Measurements from ENCODE around the gene PER1. TPM values are rescaled to one million over a fixed set of nuclear protein-coding genes. Genes with fewer than 3 reads are reported as not detected.

Gene PER1
- total RNA-seq, 2 experiments from 2014 or later, result 15.4 to 48.0 TPM

GRCh38 chr17:8137645-8138373 is 14.4 kb downstream of the PER1 start:
- Histone ChIP-seq H3K4me1 (ENCODE audit: insufficient read depth, low read length, poor library complexity, severe bottlenecking) (peaks cover 18% of the 10 kb centered on the region), H3K4me2 (ENCODE audit: low read length) (peak overlapping the region; percentile 89), H4K20me1 (ENCODE audit: insufficient read depth, low read length) (no peaks in the 10 kb centered on the region), H3K27ac (ENCODE audit: low read depth, low read length, poor library complexity, severe bottlenecking) (peak overlapping the region; percentile 74), H2AFZ (ENCODE audit: low read length) (peak overlapping the region; percentile 66), H3K9me2 (ENCODE audit: insufficient read depth, low read length) (no peaks in the 10 kb centered on the region), H3K9me3 (ENCODE audit: low read length) (no peaks in the 10 kb centered on the region), H3K4me3 (ENCODE audit: low read depth, low read length, poor library complexity, severe bottlenecking) (peak overlapping the region; percentile 70), H3K79me2 (ENCODE audit: insufficient read depth, low read depth, low read length) (no peaks in the 10 kb centered on the region), H3K36me3 (ENCODE audit: insufficient read depth, low read length) (peaks cover 22% of the 10 kb centered on the region; the same call in 1 of the 2 replicates)
- TF ChIP-seq CTCF (conservative IDR thresholded peaks at IDR 0.05; ENCODE audit: low read length) (no peak), EZH2phosphoT487 (IDR thresholded peaks at IDR 0.05; ENCODE audit: borderline replicate concordance, low read depth, low read length) (no peak)
- ChIA-PET CTCF (ENCODE audit: unreplicated experiment) (interaction anchor here (0.6 to 1.5 kb wide), 4 partner anchors 11 to 26 kb away, joined by 3 read pairs; no protein-coding TSS in a partner anchor), POLR2A (interaction anchor here (0.6 to 2.3 kb wide), 5 partner anchors 11 to 720 kb away, joined by 3 to 7 read pairs (median 3); partner anchors contain the start of gene PER1)
- no TSS peak for BruUV-seq (replicated peaks)
- DNase-seq (ENCODE audit: low spot score), result no peak
- intact Hi-C loops (cut with micrococcal nuclease; ENCODE audit: unreplicated experiment), result loop anchor here (1.0 to 5.0 kb wide), 2 partner anchors 18 to 164 kb away; no protein-coding TSS in a partner anchor

- Histone ChIP-seq H3K9me2 (ENCODE audit: insufficient read depth, low read length) (no peaks in the 10 kb centered on the region), H4K20me1 (ENCODE audit: insufficient read depth, low read length) (no peaks in the 10 kb centered on the region), H3K36me3 (ENCODE audit: insufficient read depth, low read length) (no peaks in the 10 kb centered on the region), H2AFZ (ENCODE audit: low read length) (no peak overlapping the region), H3K4me1 (ENCODE audit: insufficient read depth, low read length, poor library complexity, severe bottlenecking) (peaks cover 13% of the 10 kb centered on the region), H3K79me2 (ENCODE audit: insufficient read depth, low read depth, low read length) (no peaks in the 10 kb centered on the region), H3K4me2 (ENCODE audit: low read length) (no peak overlapping the region), H3K4me3 (ENCODE audit: low read depth, low read length, poor library complexity, severe bottlenecking) (no peak overlapping the region), H3K9me3 (ENCODE audit: low read length) (no peaks in the 10 kb centered on the region), H3K27ac (ENCODE audit: low read depth, low read length, poor library complexity, severe bottlenecking) (no peak overlapping the region)
- DNase-seq (ENCODE audit: low spot score), result no peak
- intact Hi-C loops (cut with micrococcal nuclease; ENCODE audit: unreplicated experiment), result no loop called here
- CTCF ChIA-PET (ENCODE audit: unreplicated experiment), result no interaction called here
- no TSS peak for BruUV-seq (replicated peaks)
- TF ChIP-seq EZH2phosphoT487 (IDR thresholded peaks at IDR 0.05; ENCODE audit: borderline replicate concordance, low read depth, low read length) (no peak), CTCF (conservative IDR thresholded peaks at IDR 0.05; ENCODE audit: low read length) (no peak)
- POLR2A ChIA-PET, result interaction anchor here (1.2 kb wide), 1 partner anchor 14 kb away, joined by 3 read pairs; no protein-coding TSS in a partner anchor
Measured at GRCh38 chr17:8133941-8134340, 18.3 kb downstream of the PER1 start.

GRCh38 chr17:8133399-8133798 is 18.8 kb downstream of the PER1 start:
- no TSS peak for BruUV-seq (replicated peaks)
- POLR2A ChIA-PET, result interaction anchor here (1.2 to 1.4 kb wide), 2 partner anchors 15 to 23 kb away, joined by 3 read pairs; no protein-coding TSS in a partner anchor
- no peak for DNase-seq (ENCODE audit: low spot score)
- H3K36me3 ChIP-seq (ENCODE audit: insufficient read depth, low read length), result no peaks in the 10 kb centered on the region
- H3K4me1 ChIP-seq (ENCODE audit: insufficient read depth, low read length, poor library complexity, severe bottlenecking), result peaks cover 12% of the 10 kb centered on the region
- H3K27ac ChIP-seq (ENCODE audit: low read depth, low read length, poor library complexity, severe bottlenecking), result no peak overlapping the region
- CTCF ChIA-PET (ENCODE audit: unreplicated experiment), result no interaction called here
- H4K20me1 ChIP-seq (ENCODE audit: insufficient read depth, low read length), result no peaks in the 10 kb centered on the region
- no peaks in the 10 kb centered on the region for H3K79me2 ChIP-seq (ENCODE audit: insufficient read depth, low read depth, low read length)
- no peak overlapping the region for H2AFZ ChIP-seq (ENCODE audit: low read length)
- intact Hi-C loops (cut with micrococcal nuclease; ENCODE audit: unreplicated experiment), result no loop called here
- H3K9me2 ChIP-seq (ENCODE audit: insufficient read depth, low read length), result no peaks in the 10 kb centered on the region
- H3K4me2 ChIP-seq (ENCODE audit: low read length), result no peak overlapping the region
- H3K4me3 ChIP-seq (ENCODE audit: low read depth, low read length, poor library complexity, severe bottlenecking), result no peak overlapping the region
- no peak for TF ChIP-seq EZH2phosphoT487 (IDR thresholded peaks at IDR 0.05; ENCODE audit: borderline replicate concordance, low read depth, low read length)
- TF ChIP-seq CTCF (conservative IDR thresholded peaks at IDR 0.05; ENCODE audit: low read length), result no peak
- H3K9me3 ChIP-seq (ENCODE audit: low read length), result no peaks in the 10 kb centered on the region
